Activated CD4-positive, alpha-beta T cell treated with anti-CD3 and anti-CD28 coated beads, Interleukin-2, amount 50 U/mL, for 48 hours (primary cell): ENCODE measurements around the gene ZNF786.

Experiments used
- DNase-seq, 2 experiments: peaks; one replicate each; pipeline ENCODE4 v3.0.0-alpha.2; 2020

Gene ZNF786

DNA sequence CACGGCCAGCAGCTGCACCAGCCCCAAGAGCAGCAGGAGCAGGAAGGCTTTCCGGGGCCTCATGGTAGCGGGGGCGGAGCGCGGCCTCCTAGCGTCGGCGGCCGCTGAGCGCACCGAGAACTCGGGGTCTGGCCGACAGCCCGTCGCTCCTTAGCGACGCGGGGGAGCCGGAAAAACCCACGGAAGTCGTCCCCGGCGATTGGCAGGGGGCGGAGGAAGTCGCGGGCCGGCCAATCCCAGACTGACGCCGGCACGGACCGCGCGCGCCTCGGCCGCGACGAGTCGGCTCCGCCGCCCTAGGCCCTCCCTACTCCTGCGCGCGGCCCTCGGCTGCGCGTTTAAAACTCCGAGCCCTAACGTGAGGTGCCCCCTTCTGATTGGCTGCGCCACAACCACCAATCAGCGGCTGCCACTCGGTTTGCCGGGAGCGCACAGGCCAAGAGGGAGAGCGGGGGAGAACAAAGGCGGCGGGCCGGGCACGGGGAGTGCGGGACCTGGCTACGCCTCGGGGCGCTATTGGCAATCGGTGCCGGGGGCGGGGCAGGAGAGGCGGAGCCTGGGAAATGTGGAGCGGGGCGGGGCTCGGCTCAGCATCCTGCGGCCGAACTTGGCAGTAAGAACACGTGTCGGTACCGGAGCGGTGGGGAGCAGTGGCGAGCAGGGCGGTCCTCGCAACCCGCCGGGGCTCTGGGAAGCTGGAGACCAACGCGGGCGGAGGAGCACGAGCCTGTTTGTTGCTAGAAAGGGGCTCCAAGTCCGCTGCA lies 62.0 kb downstream of the ZNF786 start, which contains the start of gene PDIA4:
Gene PDIA4, minus strand, starts transcription at position 160 of the 764 bp plus-strand sequence. Its CDS starts 97 bp downstream, at position 63.
- peak; percentile 100 for DNase-seq

DNA sequence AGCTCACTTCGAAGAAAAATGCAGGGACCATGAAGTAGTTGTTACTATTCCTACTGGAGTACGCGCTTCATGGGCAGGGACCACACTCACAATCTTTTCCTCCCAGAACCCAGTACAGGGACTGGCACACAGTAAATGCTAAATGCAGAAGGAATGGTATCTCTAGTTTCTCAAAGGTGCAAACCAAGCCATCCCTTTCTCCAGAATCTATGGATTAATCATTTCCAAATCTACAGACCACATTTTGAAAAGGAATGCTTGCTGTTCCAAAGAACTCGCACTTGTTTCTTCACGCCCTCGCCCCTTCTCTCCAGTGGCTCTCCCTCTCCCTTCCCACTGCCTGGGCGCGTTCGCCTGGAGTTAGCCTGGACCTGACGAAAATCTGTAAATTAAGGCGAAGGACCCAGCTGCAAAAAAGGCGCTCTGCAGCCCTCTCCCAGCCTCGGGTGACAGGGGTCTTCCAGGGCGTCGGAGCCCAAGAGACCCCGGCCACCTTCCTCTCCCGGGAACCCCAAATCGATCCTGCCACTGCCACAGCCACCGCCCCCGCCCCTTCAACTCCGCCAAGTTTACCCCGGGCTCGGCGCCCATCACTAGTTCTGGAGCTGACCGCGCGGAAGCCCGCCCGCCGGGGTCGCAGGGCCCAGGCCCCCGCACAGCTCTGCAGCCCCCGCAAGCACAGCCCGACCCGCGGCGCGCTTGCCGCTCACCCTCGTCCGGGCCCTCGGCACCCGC lies 62.7 kb downstream of the ZNF786 start:
- DNase-seq = no peak

DNA sequence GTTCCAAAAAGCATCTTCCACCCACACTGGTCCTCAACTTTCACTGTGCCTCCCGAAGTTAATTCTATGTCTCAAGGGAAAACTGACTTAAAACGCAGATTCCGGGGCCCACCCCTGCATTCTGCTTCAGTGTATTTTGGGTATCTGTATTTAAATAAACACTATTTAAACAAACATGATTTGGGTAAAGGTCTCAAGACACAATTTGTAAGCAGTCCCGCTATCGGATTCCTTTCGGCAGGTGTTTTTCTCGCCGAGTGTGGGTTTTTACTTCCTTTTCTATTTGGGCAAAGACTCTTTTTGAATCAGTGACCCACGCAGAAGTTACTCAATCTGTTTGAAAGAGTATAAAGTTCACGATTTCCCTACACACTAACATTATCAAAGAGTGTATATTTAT lies 63.5 kb downstream of the ZNF786 start:
- peak in 1 of 2 experiments; percentile 14 for DNase-seq

- DNase-seq = no peak
Measured at GRCh38 chr7:149023662-149024061, 66.9 kb downstream of the ZNF786 start.

DNA sequence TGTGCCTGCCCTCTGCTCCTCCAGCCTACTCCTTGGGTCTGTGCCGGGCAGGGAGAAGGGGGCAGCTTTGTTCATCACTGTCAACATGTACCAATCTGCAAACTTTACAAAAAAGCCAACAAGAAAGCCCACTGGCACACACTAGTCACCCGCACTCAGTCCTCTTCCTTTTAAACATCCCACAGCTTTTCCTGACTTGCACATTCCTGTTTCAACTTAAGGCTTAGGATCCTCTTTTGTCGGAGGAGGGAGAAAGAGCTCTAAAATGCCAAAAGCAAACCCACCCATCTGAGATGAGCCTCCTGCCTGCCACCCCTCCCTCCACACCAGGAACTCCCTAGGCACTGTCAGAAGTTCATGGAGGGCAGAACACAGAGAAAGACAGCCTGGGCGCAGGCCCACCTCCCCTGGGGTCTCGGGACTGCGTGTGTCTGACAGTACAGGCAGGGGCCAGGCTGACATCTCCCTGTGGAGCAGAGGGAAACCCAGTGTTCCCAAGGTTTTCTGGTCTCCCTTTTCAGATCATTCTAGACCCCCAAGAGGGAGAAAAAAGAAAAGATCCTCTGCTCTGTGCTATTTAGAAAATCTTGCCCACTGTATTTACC lies 67.7 kb downstream of the ZNF786 start:
- DNase-seq = no peak

- DNase-seq = no peak
Measured at GRCh38 chr7:149021725-149022062, 68.8 kb downstream of the ZNF786 start.

DNA sequence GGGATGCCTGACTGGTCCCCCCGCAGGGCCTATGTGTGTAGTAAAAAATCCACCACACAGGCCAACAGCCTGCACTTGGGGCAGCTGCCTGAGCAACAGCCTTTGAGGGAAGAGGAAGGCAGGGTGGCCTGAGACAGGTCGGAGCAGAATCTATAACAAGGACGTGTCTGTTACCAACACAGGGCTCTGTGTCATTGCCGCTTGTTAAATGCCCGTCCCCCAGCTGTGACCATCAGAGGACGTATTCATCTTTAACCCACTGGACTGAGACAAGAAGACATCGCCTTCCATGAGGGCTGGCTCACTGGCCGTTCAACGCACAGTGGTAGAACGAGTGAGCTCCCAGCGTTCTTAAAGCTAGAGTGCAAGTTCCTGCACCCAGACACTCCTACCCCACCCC lies 70.0 kb downstream of the ZNF786 start:
- DNase-seq = no peak
